ENCODE measurements around the gene FOXD3. TPM values are rescaled to one million over a fixed set of nuclear protein-coding genes. Genes with fewer than 3 reads are reported as not detected.
A peak's percentile ranks its signal among the peaks of the same experiment; 100 is the strongest.

The FOXD3 gene
- total and polyA plus RNA-seq, 4 donors: 0.52 to 1.7 TPM; not detected in 2

- 30 to 31% methylated on average over 6 of the region's 6 CpGs for WGBS, 2 donors
- no peaks in the 10 kb centered on the region for H3K4me1 ChIP-seq (ENCODE audit: control insufficient read depth in 1 of 2, insufficient read depth in 2 of 2, low read length in 2 of 2)
- no peak overlapping the region for H3K27ac ChIP-seq (ENCODE audit: low read depth in 1 of 2, low read length in 2 of 2)
- no peak overlapping the region for H3K4me3 ChIP-seq (ENCODE audit: low read length in 2 of 2)
- ATAC-seq (ENCODE audit: low FRiP score) (no peak), DNase-seq (no peak)
- intact Hi-C loops (cut with DNase I): no loop called here
- H3K36me3 ChIP-seq (ENCODE audit: control insufficient read depth in 1 of 2, insufficient read depth in 2 of 2, low read length in 1 of 2): no peaks in the 10 kb centered on the region
- H3K27me3 ChIP-seq (ENCODE audit: control insufficient read depth in 1 of 2, insufficient read depth in 2 of 2, low read length in 1 of 2): no peaks in the 10 kb centered on the region
- H3K9me3 ChIP-seq (ENCODE audit: control insufficient read depth, low read length): no peaks in the 10 kb centered on the region
These were observed 27.4 kb upstream of the FOXD3 start for GRCh38 chr1:63294803-63295594.

- DNase-seq (no peak), ATAC-seq (ENCODE audit: low FRiP score) (no peak)
- Histone ChIP-seq H3K36me3 (ENCODE audit: control insufficient read depth in 1 of 2, insufficient read depth in 2 of 2, low read length in 1 of 2) (no peaks in the 10 kb centered on the region), H3K27ac (ENCODE audit: low read depth in 1 of 2, low read length in 2 of 2) (no peak overlapping the region), H3K27me3 (ENCODE audit: control insufficient read depth in 1 of 2, insufficient read depth in 2 of 2, low read length in 1 of 2) (peaks cover 0 to 2% of the 10 kb centered on the region in 2 donors), H3K9me3 (ENCODE audit: control insufficient read depth, low read length) (peaks cover 1% of the 10 kb centered on the region), H3K4me1 (ENCODE audit: control insufficient read depth in 1 of 2, insufficient read depth in 2 of 2, low read length in 2 of 2) (no peaks in the 10 kb centered on the region), H3K4me3 (ENCODE audit: low read length in 2 of 2) (no peak overlapping the region)
- intact Hi-C loops (cut with DNase I): no loop called here
- 7 to 17% methylated on average over 2 of the region's 2 CpGs for WGBS, 2 donors
These were observed 18.0 kb upstream of the FOXD3 start for GRCh38 chr1:63304410-63304809.

- intact Hi-C loops (cut with DNase I): no loop called here
These were observed 17.3 kb upstream of the FOXD3 start for GRCh38 chr1:63305043-63305442.

DNA sequence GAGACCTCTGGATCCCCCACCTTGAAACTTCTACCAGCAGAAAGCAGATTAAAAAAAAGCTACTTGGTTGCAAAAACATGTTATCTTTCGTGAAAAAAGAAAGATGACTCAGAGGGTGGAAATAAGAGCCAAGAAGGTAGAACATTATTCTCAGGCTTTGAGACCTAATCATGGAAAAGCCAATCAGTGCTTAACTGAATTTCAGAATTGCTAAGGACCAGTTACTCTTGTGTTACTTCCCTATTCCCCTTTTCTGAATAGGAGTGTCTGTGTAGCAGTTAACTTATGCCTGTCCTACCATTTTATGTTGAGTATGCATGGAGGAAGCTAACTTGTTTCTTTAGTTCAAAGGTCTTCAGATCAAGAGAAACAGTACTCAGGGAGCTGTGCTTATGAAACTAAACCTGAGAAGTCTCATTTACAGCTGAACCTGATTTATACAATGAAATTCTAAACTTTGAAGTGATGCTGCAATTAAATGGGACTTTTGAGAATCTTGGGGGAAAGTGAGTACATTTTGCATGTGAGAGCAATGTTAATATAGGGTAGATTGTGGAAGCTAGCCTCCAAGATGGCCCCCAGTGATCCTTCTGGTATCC, 15.1 kb upstream of the FOXD3 start:
- DNase-seq (no peak), ATAC-seq (ENCODE audit: low FRiP score) (no peak)
- Histone ChIP-seq H3K9me3 (ENCODE audit: control insufficient read depth, low read length) (peaks cover 1% of the 10 kb centered on the region), H3K27ac (ENCODE audit: low read depth in 1 of 2, low read length in 2 of 2) (no peak overlapping the region), H3K36me3 (ENCODE audit: control insufficient read depth in 1 of 2, insufficient read depth in 2 of 2, low read length in 1 of 2) (no peaks in the 10 kb centered on the region), H3K4me1 (ENCODE audit: control insufficient read depth in 1 of 2, insufficient read depth in 2 of 2, low read length in 2 of 2) (no peaks in the 10 kb centered on the region), H3K27me3 (ENCODE audit: control insufficient read depth in 1 of 2, insufficient read depth in 2 of 2, low read length in 1 of 2) (peaks cover 0 to 2% of the 10 kb centered on the region in 2 donors), H3K4me3 (ENCODE audit: low read length in 2 of 2) (no peak overlapping the region)
- intact Hi-C loops (cut with DNase I): no loop called here
- 75 to 85% methylated on average over 1 of the region's 1 CpG for WGBS, 2 donors

More at GRCh38 chr1:63305043-63305442, 17.3 kb upstream of the FOXD3 start:
- ATAC-seq (ENCODE audit: low FRiP score) (no peak), DNase-seq (no peak)
- no peak overlapping the region for H3K27ac ChIP-seq (ENCODE audit: low read depth in 1 of 2, low read length in 2 of 2)
- H3K9me3 ChIP-seq (ENCODE audit: control insufficient read depth, low read length): peaks cover 1% of the 10 kb centered on the region
- H3K36me3 ChIP-seq (ENCODE audit: control insufficient read depth in 1 of 2, insufficient read depth in 2 of 2, low read length in 1 of 2): no peaks in the 10 kb centered on the region
- H3K4me1 ChIP-seq (ENCODE audit: control insufficient read depth in 1 of 2, insufficient read depth in 2 of 2, low read length in 2 of 2): no peaks in the 10 kb centered on the region
- H3K4me3 ChIP-seq (ENCODE audit: low read length in 2 of 2): no peak overlapping the region
- H3K27me3 ChIP-seq (ENCODE audit: control insufficient read depth in 1 of 2, insufficient read depth in 2 of 2, low read length in 1 of 2): peaks cover 0 to 2% of the 10 kb centered on the region in 2 donors

DNA sequence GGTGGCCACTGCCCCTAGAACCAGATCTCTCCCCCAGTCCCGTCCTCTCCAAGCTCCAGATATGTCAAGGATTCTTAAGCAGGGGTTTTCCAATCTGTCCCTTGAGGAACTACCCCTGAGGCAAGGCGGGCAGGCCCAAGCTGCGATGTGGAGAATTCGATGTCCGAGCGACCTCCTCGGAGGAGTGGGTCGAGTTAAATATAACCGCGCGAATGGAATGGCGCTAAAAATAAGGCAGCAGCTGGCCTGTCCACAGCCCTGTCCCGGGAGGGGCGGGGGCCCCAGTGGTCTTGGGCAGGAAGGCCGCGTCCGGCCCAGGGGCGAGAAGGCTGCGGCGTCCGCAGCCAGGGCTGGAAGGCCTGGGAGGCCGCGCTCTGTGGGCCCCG, 5.8 kb upstream of the FOXD3 start:
- Histone ChIP-seq H3K4me3 (ENCODE audit: low read length in 2 of 2) (no peak overlapping the region), H3K27ac (ENCODE audit: low read depth in 1 of 2, low read length in 2 of 2) (no peak overlapping the region), H3K36me3 (ENCODE audit: control insufficient read depth in 1 of 2, insufficient read depth in 2 of 2, low read length in 1 of 2) (no peaks in the 10 kb centered on the region), H3K4me1 (ENCODE audit: control insufficient read depth in 1 of 2, insufficient read depth in 2 of 2, low read length in 2 of 2) (no peaks in the 10 kb centered on the region), H3K9me3 (ENCODE audit: control insufficient read depth, low read length) (peaks cover 2% of the 10 kb centered on the region), H3K27me3 (ENCODE audit: control insufficient read depth in 1 of 2, insufficient read depth in 2 of 2, low read length in 1 of 2) (no peaks in the 10 kb centered on the region)
- intact Hi-C loops (cut with DNase I): no loop called here
- no peak for DNase-seq
- no peak for ATAC-seq (ENCODE audit: low FRiP score)
- WGBS, 2 donors: 16 to 19% methylated on average over 24 of the region's 24 CpGs

- Histone ChIP-seq H3K4me1 (ENCODE audit: control insufficient read depth in 1 of 2, insufficient read depth in 2 of 2, low read length in 2 of 2) (no peaks in the 10 kb centered on the region), H3K9me3 (ENCODE audit: control insufficient read depth, low read length) (peaks cover 2% of the 10 kb centered on the region), H3K4me3 (ENCODE audit: low read length in 2 of 2) (no peak overlapping the region), H3K36me3 (ENCODE audit: control insufficient read depth in 1 of 2, insufficient read depth in 2 of 2, low read length in 1 of 2) (no peaks in the 10 kb centered on the region), H3K27me3 (ENCODE audit: control insufficient read depth in 1 of 2, insufficient read depth in 2 of 2, low read length in 1 of 2) (no peaks in the 10 kb centered on the region), H3K27ac (ENCODE audit: low read depth in 1 of 2, low read length in 2 of 2) (no peak overlapping the region)
- intact Hi-C loops (cut with DNase I): no loop called here
- ATAC-seq (ENCODE audit: low FRiP score) (peak; percentile 63), DNase-seq (peak; percentile 81 to 84)
- 2 to 3% methylated on average over 60 to 80 of the region's 80 CpGs for WGBS, 2 donors
These were observed 5.2 kb upstream of the FOXD3 start for GRCh38 chr1:63316984-63317816.

DNA sequence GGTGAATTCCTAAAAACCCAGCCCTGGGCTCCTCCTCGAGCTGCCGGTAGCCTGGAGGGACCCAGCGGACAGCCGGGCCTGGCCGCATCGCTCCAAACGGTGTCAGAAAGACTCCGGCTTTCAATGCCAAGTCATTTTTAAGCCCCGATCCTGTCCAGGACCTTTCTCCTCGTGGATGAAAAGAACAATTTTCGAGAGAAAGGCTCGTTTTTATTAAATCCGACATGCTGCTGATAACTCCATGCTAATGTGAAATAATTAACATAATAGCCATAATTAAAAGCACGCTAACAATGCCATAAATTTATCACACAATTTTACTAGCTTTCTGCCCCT, 4.6 kb upstream of the FOXD3 start:
- intact Hi-C loops (cut with DNase I): no loop called here
- no peak for ATAC-seq (ENCODE audit: low FRiP score)
- Histone ChIP-seq H3K36me3 (ENCODE audit: control insufficient read depth in 1 of 2, insufficient read depth in 2 of 2, low read length in 1 of 2) (no peaks in the 10 kb centered on the region), H3K4me1 (ENCODE audit: control insufficient read depth in 1 of 2, insufficient read depth in 2 of 2, low read length in 2 of 2) (no peaks in the 10 kb centered on the region), H3K27me3 (ENCODE audit: control insufficient read depth in 1 of 2, insufficient read depth in 2 of 2, low read length in 1 of 2) (no peaks in the 10 kb centered on the region), H3K9me3 (ENCODE audit: control insufficient read depth, low read length) (peaks cover 2% of the 10 kb centered on the region), H3K4me3 (ENCODE audit: low read length in 2 of 2) (no peak overlapping the region), H3K27ac (ENCODE audit: low read depth in 1 of 2, low read length in 2 of 2) (no peak overlapping the region)
- DNase-seq: no peak
- 11% methylated on average over 14 of the region's 14 CpGs for WGBS, 2 donors

- no peaks in the 10 kb centered on the region for H3K36me3 ChIP-seq (ENCODE audit: control insufficient read depth in 1 of 2, insufficient read depth in 2 of 2, low read length in 1 of 2)
- no peaks in the 10 kb centered on the region for H3K27me3 ChIP-seq (ENCODE audit: control insufficient read depth in 1 of 2, insufficient read depth in 2 of 2, low read length in 1 of 2)
- peaks cover 2% of the 10 kb centered on the region for H3K9me3 ChIP-seq (ENCODE audit: control insufficient read depth, low read length)
- H3K4me3 ChIP-seq (ENCODE audit: low read length in 2 of 2): no peak overlapping the region
- intact Hi-C loops (cut with DNase I): no loop called here
- H3K4me1 ChIP-seq (ENCODE audit: control insufficient read depth in 1 of 2, insufficient read depth in 2 of 2, low read length in 2 of 2): no peaks in the 10 kb centered on the region
- ATAC-seq (ENCODE audit: low FRiP score) (no peak), DNase-seq (no peak)
- no peak overlapping the region for H3K27ac ChIP-seq (ENCODE audit: low read depth in 1 of 2, low read length in 2 of 2)
- WGBS, 2 donors: 19 to 21% methylated on average over 28 of the region's 28 CpGs
These were observed 4.0 kb upstream of the FOXD3 start for GRCh38 chr1:63318201-63318979.
